Bronchial epithelial cell (primary cell): ENCODE measurements around the gene FLG. TPM values are rescaled to one million over a fixed set of nuclear protein-coding genes. Genes with fewer than 3 reads are reported as not detected.
A peak's percentile ranks its signal among the peaks of the same experiment; 100 is the strongest.

ENCODE experiments used
- DNase-seq: peaks from one replicate; pipeline ENCODE4 v3.0.0-alpha.2; 2010; ENCODE audit warnings: low read depth
- FAIRE-seq: peaks from 2 replicates; lab custom pipeline; 2011; peaks lifted over from hg19 to GRCh38; lab: Jason Lieb, UNC
- H3K27me3 ChIP-seq: 2 replicates; pipeline ENCODE4 v1.5.1; 2011; ENCODE audit warnings: low read length; ENCODE audit not compliant: control insufficient read depth, insufficient read depth
- H3K36me3 ChIP-seq: 2 replicates; pipeline ENCODE4 v1.5.1; 2011; ENCODE audit warnings: low read length; ENCODE audit not compliant: control insufficient read depth, insufficient read depth
- H3K4me3 ChIP-seq: 2 replicates; pipeline ENCODE4 v1.5.1; 2011; ENCODE audit warnings: mild to moderate bottlenecking, low read depth, low read length, control low read depth
- total RNA-seq: library from RNA; depleted of rRNA; stranded (reverse); fragments of >200 nt; gene quantifications from 2 replicates; pipeline ENCODE4 v1.2.1, GENCODE V29; 2014
- TF ChIP-seq, protein P1 (sequence below): IDR thresholded peaks from 2 replicates; pipeline ENCODE4 v1.5.1; 2011; ENCODE audit warnings: mild to moderate bottlenecking, moderate library complexity, low read length, control low read depth, inconsistent platforms; ENCODE audit not compliant: insufficient read depth, severe bottlenecking

FLG gene
- total RNA-seq, 1 donor from 2014 or later = 0.26 TPM

DNA sequence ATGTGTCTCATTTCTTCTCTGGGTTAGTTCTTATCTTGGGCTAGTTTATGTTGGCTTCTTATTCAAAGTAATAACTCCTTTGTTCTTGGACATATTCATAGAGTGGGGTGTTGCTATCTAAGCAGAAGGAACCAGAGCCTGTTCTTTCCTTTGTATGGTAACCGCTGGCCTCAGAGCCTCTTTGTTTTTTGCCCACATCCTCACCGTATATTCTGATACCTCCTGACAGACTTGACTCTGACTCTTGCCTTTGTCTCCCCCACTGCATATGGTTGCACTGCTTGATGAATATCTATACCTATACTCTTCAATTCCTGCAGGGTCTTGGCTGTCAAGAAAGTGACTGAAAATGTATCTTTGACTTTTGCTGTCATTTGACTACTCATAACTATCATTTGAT is 24.6 kb upstream of the FLG start:
- Histone ChIP-seq H3K27me3 (no peaks in the 10 kb centered on the region), H3K36me3 (no peaks in the 10 kb centered on the region), H3K4me3 (no peak overlapping the region)
- TF ChIP-seq, protein P1, sequence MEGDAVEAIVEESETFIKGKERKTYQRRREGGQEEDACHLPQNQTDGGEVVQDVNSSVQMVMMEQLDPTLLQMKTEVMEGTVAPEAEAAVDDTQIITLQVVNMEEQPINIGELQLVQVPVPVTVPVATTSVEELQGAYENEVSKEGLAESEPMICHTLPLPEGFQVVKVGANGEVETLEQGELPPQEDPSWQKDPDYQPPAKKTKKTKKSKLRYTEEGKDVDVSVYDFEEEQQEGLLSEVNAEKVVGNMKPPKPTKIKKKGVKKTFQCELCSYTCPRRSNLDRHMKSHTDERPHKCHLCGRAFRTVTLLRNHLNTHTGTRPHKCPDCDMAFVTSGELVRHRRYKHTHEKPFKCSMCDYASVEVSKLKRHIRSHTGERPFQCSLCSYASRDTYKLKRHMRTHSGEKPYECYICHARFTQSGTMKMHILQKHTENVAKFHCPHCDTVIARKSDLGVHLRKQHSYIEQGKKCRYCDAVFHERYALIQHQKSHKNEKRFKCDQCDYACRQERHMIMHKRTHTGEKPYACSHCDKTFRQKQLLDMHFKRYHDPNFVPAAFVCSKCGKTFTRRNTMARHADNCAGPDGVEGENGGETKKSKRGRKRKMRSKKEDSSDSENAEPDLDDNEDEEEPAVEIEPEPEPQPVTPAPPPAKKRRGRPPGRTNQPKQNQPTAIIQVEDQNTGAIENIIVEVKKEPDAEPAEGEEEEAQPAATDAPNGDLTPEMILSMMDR = no peak
- DNase-seq (no peak), FAIRE-seq (no peak)

GRCh38 chr1:152348447-152348846 is 23.4 kb upstream of the FLG start:
- Histone ChIP-seq H3K4me3 (no peak overlapping the region), H3K27me3 (no peaks in the 10 kb centered on the region), H3K36me3 (no peaks in the 10 kb centered on the region)
- TF ChIP-seq, protein P1 = peak; percentile 21
- FAIRE-seq = no peak
- peak; percentile 31 for DNase-seq

DNA sequence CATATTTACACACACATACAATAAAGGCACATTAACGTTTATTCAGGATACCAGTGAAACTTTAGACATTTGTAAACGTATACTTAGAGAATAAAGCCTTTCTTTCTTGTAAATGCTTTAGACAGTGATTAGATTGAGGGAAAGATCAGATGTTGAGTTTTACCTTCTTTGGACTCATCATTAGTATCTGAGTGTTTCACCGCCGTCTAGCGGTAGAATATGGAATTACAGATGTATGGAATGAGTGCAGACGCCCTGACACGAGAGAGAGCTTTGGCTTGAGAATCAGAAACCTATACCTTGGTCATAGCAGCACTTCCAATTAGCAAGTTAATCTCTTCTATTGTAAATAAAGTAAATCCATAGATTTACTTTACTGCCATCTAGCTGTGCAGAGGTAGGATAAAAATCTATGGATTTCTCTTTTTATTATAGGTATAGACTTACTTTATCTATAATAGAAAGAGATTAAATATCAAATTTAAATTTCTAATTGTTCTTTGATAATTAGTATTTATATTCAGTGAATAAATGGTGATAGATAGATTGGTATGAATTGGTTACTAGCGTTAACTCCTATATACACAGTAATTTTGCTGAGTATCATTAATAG is 22.2 kb upstream of the FLG start:
- Histone ChIP-seq H3K27me3 (no peaks in the 10 kb centered on the region), H3K4me3 (no peak overlapping the region), H3K36me3 (no peaks in the 10 kb centered on the region)
- FAIRE-seq (no peak), DNase-seq (peak; percentile 78)
- TF ChIP-seq, protein P1 = peak; percentile 78

GRCh38 chr1:152344438-152344837 is 19.4 kb upstream of the FLG start:
- TF ChIP-seq, protein P1 = no peak

GRCh38 chr1:152343006-152343405 is 18.0 kb upstream of the FLG start:
- FAIRE-seq = no peak
- no peaks in the 10 kb centered on the region for H3K27me3 ChIP-seq
- TF ChIP-seq, protein P1 = no peak
- H3K4me3 ChIP-seq = no peak overlapping the region
- no peaks in the 10 kb centered on the region for H3K36me3 ChIP-seq
- no peak for DNase-seq

More at GRCh38 chr1:152344438-152344837, 19.4 kb upstream of the FLG start:
- Histone ChIP-seq H3K4me3 (no peak overlapping the region), H3K27me3 (no peaks in the 10 kb centered on the region), H3K36me3 (no peaks in the 10 kb centered on the region)
- DNase-seq (peak; percentile 44), FAIRE-seq (no peak)

- no peak overlapping the region for H3K4me3 ChIP-seq
- DNase-seq (no peak), FAIRE-seq (no peak)
- no peaks in the 10 kb centered on the region for H3K27me3 ChIP-seq
- TF ChIP-seq, protein P1 = no peak
- no peaks in the 10 kb centered on the region for H3K36me3 ChIP-seq
These were observed 10.4 kb upstream of the FLG start for GRCh38 chr1:152335399-152335798.
